ENCODE results near the gene PCBP3.
"Not testable (repeated sequence)": the region's sequence is repeated elsewhere in the genome, so short reads cannot be mapped to it uniquely, and the experiment has no call there.

PCBP3 gene

DNA sequence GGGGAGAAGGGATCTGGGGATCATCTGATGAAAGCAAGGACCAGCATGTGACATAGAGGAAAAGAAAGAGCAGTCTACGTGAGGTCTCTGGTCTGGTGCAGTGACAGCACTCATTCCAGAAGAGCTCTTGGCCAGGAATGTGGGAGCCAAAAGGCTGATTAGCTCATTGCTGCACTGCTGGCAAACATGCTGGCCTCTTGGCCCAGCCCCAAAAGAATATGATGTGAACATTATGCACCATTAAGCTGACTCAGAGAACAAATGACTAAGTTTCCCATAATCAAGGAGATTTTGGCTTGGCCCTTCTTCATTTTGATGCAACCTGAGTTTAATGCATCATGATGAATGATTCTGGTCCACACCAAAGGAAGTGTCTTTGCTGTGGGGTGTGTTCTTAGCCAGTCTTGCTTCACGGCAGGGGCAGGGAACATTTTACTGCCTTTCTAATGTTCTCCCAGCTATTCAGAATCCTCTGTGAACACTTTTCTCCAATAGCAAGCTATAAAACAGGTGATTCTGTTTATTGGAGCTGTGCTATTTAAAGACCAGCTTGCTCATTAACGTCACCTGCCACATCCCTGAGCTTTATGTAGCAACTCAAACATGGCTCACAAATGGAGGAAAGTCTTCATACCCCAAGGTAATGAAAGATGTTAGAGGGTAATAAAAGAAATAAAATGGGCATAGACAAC lies 55.1 kb downstream of the PCBP3 start:
- DNase-seq = no peak

DNA sequence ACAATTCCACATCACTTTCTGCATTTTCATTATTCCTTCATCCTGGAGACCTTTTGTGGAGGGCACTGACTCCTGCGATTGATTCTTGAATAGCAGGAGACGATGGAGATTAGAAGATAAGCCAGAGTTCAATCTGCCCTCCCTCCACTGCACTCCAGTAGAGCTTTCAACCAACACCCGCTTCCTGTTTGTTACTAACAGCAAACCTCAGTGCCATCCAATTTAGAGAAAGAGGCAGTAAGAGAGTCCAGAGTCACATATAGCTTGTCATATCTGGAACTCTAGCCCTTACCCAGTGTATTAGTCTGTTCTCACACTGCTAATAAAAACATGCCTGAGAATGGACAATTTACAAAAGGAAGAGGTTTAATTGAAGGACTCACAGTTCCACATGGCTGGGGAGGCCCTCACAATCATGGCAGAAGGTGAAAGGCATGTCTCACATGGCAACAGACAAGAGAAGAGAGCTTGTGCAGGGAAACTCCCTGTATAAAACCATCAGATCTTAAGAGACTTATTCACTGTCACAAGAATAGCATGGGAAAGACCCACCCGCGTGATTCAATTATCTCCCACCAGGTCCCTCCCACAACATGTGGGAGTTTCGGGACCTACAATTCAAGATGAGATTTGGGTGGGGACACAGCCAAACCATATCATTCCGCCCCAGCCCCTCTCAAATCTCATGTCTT lies 55.9 kb downstream of the PCBP3 start:
- DNase-seq = no peak

DNA sequence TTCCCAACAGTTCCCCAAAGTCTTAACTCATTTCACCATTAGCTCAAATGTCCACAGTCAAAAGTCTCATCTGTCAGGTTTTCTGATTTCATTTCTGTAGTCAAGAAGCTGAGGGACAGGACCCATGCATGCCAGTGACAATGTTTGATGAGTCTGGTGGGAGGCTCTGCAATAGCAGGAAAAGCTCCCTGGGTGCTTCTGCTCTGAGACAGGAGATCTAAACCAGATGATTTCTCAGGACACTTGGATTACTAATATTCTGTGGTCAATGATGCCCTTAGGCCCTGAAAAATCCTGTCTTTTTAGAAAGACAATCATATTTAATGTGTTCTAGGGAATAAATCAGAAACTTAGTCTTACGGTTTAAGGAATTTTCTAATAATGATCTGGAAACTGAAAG lies 56.4 kb downstream of the PCBP3 start:
- DNase-seq = no peak

DNA sequence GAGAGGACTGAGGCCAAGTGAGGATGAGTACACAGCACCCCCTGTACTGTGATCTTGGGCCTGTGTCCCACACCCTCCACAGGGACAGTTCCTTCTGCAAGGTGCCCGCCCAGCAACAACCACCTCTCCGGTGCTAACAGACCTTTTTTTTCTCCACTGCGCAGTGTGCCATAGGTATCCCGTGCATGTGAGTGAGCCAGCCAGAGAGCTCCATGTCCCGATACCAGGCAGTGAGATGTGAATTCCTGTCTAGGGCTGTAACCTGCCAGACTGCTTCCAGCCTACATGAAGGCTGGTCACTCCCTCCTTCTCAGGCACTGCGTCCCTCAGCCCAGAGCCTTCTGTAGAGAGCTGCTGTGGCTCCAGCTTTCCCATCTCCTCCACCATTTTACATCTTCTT lies 56.9 kb downstream of the PCBP3 start:
- no peak for DNase-seq

DNA sequence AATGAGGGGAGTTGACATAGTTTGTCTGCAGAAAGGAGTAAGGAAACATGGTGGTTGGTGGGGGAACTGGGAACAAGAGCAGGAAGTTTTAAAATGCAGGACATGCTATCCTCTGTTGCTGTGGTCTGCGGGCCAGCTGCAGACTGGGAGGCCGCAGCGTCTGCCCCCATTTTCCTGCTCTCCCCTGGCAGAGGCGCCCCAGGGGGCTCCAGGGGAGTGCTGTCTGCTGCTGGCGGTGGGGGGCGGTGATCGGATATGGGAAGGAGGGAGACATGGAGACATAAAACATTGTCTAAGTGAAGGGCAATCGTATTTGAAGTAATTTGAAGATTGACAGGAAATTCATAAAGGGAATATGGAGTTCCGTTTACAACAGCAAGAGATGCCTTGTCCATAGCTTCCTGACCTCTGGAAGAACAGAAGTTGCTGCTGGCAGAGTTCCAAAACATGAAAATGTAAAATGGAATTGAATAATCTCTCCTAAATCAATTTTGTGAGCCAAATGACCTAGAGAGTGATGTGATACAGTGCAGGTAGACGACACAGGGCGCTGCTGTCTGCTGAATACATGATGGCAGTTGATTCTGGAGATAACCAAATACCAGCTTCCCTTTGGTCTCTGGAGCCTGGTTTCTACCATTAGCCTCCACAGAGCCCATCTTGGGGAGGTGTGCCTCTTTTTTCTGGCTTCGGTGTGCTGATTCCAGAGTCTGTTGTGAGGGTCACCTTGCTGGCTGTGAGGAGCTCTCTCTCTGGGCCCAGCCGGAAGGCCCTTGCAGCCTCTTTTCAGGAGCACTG lies 61.0 kb downstream of the PCBP3 start:
- DNase-seq = no peak

DNA sequence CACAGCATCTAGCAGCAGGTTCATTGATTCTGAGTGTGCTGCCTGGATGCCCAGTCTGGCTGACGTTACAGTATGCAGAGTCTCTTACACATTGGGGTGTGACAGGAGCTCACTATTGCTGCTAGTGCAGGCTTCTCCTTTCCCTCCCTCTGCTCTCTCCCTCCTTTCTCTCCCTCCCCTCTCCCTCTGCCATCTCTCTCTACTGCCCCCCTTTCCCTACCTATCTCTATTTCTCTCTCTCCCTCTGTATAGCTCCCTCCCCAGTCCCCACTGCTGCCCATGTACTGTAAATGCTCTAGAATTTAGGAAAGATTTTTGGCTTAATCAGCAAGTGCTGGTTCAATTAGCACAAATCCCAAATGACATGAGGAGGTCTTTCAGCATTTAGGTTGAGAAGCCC lies 62.8 kb downstream of the PCBP3 start:
- DNase-seq = no peak

DNA sequence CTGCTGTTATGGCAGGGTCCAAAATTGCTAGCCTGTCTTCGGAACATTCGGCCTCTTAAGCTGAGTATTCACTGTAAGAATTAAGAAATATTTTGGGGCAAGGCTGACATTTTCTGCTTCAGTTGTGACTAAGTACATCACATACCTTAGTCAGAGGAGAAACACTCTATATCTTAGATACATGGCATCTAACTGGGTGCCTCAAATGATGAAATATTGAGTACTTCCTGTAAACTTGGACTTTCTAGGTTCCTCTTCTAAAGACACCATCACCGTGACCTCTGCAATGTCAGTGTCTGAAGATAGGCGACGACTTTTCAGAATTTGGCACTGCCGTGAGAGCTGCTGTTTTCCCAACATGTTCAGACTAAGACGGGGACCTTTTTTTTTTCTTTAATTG lies 65.6 kb downstream of the PCBP3 start:
- DNase-seq = no peak

DNA sequence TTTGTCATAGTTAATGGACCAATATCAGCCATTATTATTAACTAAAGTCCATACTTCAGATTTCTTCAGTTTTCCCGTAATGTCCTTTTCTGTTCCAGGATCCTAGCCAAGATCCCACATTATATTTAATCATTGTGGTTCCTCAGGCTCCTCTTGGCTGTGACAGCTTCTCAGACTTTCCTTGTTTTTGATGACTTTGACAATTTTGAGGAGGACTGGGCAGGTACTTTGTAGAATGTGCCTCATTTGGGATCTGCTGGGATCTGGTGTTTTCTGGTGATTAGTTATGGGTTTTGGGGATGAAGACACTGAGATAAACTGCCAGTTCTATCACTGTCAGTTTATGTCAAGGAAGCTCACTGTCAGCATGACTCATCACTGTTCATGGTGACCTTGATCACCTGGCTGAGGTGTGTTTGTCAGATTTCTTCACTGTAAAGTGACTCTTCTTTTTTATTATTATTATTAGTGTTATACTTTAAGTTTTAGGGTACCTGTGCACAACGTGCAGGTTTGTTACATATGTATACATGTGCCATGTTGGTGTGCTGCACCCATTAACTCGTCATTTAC lies 66.3 kb downstream of the PCBP3 start:
- no peak for DNase-seq

DNA sequence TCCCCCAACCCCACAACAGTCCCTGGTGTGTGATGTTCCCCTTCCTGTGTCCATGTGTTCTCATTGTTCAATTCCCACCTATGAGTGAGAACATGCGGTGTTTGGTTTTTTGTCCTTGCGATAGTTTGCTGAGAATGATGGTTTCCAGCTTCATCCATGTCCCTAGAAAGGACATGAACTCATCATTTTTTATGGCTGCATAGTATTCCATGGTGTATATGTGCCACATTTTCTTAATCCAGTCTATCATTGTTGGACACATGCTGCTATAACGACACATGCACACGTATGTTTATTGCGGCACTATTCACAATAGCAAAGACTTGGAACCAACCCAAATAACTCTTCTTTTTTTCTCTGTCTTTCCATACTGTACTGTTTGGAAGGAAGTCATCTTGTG lies 66.8 kb downstream of the PCBP3 start:
- not testable (repeated sequence) for DNase-seq

DNA sequence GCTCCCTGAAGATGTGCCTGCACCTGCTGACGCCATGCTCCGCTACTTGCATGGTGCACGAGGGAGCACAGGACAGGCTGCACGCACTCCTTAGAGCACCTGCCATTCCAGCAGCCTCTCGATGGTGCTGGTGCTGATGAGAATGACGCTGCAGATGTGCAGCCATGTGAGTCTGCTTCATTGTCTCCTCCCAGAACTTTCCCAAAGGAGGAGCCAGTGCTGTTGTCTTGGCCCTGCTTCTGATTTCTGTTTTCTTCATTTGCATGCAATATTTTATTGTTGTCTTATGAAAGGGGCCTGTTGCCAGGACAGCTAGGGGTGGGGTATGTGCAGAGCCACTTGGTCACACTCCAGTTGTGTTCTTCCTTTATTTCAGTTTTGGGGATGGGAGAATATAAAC lies 70.1 kb downstream of the PCBP3 start:
- DNase-seq = no peak

DNA sequence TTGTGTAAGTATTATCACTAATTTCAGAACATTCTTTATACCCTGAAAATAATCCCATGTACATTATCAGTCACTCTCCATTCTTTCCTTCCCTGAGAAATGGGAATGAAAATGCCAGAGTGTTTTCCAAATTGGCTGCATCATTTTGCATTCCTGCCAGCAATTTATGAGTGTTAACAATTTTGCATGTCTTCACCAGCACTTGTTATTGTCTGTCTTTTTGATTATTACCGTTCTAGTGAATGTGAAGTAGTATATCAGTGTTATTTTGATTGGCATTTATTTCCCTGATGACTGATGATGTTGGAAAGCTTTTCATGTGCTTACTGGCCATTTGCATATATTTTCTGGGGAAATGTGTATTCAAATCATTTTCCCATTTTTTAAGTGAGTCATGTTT lies 71.9 kb downstream of the PCBP3 start:
- DNase-seq = no peak

DNA sequence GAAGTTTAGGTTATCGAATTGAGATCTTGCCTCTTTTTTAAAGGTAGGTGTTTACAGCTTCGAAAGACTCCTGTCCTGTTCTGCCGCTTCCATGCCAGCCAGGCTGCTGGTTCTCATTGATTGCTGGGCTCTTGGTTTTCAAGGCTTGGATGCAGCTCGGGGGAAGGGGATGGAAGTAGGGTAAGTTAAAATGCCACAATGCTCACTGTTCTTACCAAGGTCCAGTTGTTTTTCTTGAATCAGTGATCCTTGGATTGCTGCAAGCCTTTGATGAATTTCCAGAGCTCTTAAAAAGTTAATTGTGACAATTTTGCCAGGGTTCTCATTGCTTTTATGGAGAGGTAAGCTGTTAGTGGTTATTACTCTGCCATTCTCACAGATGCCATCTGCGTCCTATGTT lies 74.9 kb downstream of the PCBP3 start:
- DNase-seq = no peak

DNA sequence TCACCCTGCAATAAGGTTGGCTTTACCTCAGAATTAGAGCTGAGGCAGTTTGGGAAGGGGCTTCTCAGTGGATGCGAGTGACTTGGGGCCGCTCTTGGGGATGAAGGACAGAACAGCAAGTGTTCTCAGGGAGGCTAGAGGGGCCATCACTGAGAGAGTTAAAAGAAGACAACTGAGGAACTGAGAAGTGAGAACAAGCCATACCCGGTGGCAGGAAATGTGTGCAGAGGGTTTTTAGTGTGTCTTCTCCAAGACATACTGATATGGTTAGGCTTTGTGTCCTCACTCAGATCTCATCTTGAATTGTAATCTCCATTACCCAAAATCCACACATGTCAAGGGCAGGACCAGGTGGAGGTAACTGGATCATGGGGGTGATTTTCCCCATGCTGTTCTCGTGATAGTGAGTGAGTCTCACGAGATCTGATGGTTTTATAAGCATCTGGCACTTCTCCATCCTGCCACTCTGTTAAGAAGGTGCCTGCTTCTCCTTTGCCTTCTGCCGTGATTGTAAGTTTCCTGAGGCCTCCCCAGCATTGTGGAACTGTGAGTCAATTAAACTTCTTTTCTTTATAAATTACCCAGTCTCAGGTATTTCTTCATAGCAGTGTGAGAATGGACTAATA lies 75.8 kb downstream of the PCBP3 start:
- peak; percentile 31 for DNase-seq

DNA sequence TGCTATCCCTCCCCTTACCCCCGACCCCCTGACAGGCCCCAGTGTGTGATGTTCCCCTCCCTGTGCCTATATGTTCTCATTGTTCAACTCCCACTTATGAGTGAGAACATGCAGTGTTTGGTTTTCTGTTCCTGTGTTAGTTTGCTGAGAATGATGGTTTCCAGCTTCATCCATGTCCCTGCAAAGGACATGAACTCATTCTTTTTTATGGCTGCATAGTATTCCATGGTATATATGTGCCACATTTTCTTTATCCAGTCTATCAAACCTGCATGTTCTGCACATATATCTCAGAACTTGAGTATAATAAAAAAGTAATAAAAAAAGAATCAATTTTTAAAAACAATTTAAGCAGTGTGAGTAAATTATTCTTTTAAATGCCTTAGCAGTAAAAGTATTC lies 76.7 kb downstream of the PCBP3 start:
- not testable (repeated sequence) for DNase-seq

DNA sequence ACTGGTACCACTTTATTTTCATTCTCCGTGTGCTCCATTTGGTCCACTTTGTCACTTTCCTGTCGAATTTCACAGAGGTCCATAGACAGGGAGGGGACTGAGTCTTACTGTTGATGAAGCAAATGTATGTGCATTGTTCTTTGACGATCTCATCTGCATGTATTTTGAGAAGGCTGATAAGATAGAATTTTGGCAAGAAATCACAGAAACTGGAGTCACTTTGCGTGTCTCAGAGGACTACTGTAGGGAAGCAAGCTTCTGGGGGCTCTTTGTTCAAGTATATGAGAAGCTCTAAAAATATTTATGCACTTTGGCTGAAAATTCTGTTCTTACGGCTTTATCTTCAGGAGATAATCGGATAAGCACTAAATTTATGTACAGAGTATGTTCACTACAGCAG lies 78.1 kb downstream of the PCBP3 start:
- no peak for DNase-seq

DNA sequence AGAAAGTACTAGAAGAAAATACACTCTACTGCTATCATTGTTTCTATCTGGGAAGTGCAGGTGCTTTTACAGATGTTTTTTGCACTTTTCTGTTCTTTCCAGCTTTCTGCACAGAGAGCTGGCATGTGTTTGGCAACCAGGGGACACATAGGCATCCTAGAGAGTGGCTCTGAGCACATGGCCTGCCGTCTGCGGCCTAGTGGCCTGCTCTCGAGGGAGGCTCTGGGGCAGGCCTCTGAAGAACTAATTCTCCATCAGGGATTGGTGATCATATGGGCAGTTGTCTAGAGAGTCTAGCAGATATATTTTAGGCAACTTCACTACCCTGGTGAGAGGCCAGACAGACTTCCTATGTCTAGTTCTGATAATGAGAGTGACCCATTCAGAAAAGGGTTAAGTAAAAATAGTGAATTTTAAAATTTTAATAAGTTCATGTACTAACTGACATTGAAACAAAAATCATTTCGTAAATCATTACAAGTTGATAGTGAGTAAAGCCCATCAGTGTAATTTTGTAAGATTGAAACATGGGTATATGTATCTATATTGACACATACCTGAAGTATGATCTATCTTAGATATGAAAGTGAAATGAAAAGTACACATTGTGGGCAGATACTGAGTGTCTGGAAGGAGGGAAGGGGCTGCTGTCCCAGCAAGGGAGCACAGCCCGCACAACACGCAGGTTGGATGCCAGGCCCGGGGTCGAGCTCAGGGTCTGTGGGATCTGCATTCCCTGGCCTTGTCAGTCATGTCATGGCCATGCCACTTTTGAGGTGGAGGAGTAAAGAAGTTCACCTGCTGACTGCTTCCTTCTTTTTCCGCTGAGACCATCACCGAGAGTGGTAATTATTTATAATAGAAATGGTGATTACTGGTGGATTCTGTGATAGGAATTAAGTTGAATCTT lies 79.8 kb downstream of the PCBP3 start:
- DNase-seq = no peak

DNA sequence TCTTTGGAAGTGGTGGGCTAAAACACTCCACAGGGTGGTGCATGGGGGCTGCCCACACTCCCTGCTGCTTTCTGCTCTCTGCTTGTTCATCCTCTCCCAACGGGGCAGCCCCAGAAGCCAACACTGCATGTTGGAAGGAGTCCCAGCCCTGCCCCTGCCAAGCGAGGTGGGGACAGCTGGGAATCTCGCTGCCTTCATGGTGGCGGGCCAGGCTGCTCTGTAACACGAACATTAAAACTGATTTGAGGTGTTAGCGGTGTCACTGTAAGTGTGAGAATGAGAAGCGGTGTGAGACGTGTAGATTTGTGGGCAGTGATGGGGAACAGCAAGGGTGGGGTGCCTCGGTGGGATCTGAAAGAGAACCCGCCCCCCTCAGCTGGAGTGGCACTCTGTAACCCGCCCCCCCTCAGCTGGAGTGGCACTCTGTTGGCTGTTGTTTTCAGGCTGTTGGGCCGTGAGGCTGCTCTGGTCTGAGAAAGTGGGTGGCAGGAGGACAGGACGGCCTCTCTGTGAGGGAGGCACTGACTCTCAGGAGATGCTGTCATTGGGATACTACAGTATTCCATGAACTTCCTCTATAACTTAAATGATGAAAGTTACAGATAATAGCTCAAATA lies 80.9 kb downstream of the PCBP3 start:
- no peak for DNase-seq

DNA sequence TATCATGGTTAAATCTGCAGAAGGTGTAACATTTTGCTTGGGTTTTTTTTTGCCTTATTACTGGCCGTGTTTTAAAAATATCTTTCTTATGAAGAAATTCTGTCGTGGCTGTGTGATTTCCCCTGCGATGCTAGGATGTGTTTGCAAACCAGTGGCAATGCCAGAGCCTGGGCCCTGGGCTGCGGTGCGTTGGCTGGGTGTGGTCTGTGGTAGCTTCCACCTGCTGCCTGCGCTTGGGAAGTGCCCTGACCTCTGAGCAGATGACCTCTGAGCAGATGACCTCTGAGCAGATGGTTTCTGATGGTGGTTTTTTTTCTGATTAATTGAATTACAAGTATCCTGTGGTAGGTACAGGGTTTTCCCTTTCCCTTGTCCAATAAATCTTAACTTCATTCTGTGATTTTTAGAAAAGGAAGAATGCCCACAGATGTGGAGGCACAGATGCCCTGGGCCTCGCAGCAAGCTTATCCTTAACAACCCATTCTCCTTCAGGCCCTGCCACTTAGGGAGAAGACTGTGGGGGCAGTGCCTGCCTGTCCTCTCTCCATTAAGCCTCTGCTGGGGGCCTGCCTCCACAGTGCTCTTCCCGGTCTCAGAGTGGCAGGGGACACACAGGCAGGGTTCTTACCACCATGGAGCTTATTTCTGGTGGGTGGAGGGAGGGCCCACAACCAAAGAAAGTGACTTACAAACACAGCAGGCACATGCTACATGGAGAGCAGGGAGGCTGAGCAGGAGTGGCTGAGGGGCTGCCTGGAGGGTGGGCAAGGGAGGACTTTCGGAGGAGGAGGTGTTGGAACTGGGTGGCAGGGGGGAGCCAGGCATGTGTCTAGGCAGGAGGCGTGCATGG lies 81.7 kb downstream of the PCBP3 start:
- DNase-seq = peak; percentile 62

DNA sequence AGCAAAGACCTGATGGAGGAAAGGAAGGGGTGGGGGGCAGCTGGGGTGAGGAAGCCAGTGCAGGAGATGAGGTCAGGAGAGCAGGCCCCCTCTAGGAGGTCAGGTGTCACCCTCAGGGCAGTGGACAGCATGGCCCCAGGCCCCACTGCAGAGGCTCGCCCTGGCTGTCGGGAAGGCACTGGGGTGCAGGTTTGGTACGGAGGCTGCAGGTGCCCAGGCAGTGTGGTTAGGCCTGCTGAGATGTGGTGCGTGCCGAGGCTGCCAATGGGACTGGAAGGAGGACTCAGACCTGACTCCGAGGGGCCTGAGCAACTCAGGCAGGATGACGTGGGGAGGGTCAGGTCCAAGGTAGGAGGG lies 82.3 kb downstream of the PCBP3 start:
- no peak for DNase-seq

DNA sequence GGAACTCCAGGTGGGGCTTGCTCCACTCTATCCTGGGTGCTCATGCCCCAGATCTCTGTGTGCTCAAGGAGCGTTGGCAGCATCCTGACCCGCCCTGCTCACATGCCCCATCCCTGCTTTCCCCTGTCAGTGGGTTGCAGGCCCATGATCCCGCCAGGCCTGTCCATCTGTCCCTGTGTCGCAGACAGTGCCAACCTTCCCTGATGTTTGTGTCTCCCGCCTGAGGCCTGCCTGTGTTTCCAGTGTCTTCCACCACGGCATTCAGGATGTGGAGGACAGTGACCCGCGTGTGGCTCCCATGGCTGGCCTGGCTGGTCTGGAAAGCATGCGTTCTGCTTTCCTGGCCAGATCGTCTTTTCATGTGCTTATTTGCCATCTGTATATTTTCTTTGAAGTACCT lies 82.9 kb downstream of the PCBP3 start:
- no peak for DNase-seq

DNA sequence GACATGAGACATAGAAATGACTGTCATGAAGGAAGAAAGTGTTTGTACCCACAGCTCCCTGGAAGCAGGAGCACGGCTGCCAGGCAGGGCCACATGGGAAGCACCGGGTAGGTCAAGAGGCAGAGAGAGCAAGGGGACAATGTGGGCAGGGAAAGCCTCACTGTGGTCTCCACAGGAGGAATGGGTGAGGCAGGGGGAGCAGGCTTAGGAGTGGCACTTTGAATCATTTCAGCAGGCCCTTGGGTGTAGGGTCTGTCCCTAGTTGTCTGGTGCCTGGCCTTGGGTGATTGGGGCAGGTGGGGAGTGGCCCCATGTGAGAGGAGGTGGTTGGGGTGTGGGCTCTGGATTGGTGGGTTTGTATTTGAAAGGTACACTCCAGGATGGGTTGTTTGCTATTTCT lies 83.9 kb downstream of the PCBP3 start:
- no peak for DNase-seq
